Osteoblast (primary cell): ENCODE data around the gene ALPL. TPM values are rescaled to one million over a fixed set of nuclear protein-coding genes. Genes with fewer than 3 reads are reported as not detected.
A peak's percentile ranks its signal among the peaks of the same experiment; 100 is the strongest.

ENCODE experiments used
- DNase-seq: peaks from one replicate; pipeline ENCODE4 v3.0.0; 2011; ENCODE audit warnings: low spot score, mixed read lengths; ENCODE audit not compliant: insufficient read length; ENCODE audit errors: missing footprints
- H2AFZ ChIP-seq: 2 replicates; pipeline ENCODE4 v1.6.0; 2011; ENCODE audit warnings: mild to moderate bottlenecking, low read length
- H3K27ac ChIP-seq: 2 replicates; pipeline ENCODE4 v1.5.1; 2011; ENCODE audit warnings: mild to moderate bottlenecking, low read depth, low read length, moderate library complexity
- H3K27me3 ChIP-seq: 2 replicates; pipeline ENCODE4 v1.6.0; 2012; ENCODE audit warnings: mild to moderate bottlenecking, control low read depth, inconsistent platforms, low read length, moderate library complexity; ENCODE audit not compliant: insufficient read depth
- H3K36me3 ChIP-seq: 2 replicates; pipeline ENCODE4 v1.5.1; 2011; ENCODE audit warnings: mild to moderate bottlenecking, low read length, control low read depth, moderate library complexity; ENCODE audit not compliant: insufficient read depth
- H3K4me1 ChIP-seq: 2 replicates; pipeline ENCODE4 v1.5.1; 2011; ENCODE audit warnings: mild to moderate bottlenecking, low read length, control low read depth, moderate library complexity; ENCODE audit not compliant: insufficient read depth
- H3K4me2 ChIP-seq: 2 replicates; pipeline ENCODE4 v1.6.0; 2011; ENCODE audit warnings: mild to moderate bottlenecking, low read length; ENCODE audit not compliant: insufficient read depth
- H3K4me3 ChIP-seq: fragments of 200-600 bp; sonication (generic); 3 replicates; pipeline ENCODE4 v1.5.1; 2012; ENCODE audit warnings: mild to moderate bottlenecking, low read length, inconsistent platforms; ENCODE audit not compliant: insufficient read depth
- H3K79me2 ChIP-seq: 2 replicates; pipeline ENCODE4 v1.6.0; 2012; ENCODE audit warnings: mild to moderate bottlenecking, low read length, control low read depth, inconsistent platforms; ENCODE audit not compliant: insufficient read depth
- H3K9me3 ChIP-seq: 2 replicates; pipeline ENCODE4 v1.5.1; 2011; ENCODE audit warnings: low read depth, low read length, control low read depth
- H4K20me1 ChIP-seq: 2 replicates; pipeline ENCODE4 v1.6.0; 2012; ENCODE audit warnings: mild to moderate bottlenecking, low read length, control low read depth; ENCODE audit not compliant: insufficient read depth
- CTCF ChIP-seq: IDR thresholded peaks from 2 replicates; pipeline ENCODE4 v1.5.1; 2011; ENCODE audit warnings: mild to moderate bottlenecking, low read depth, low read length, moderate library complexity; ENCODE audit errors: extremely low read depth
- total RNA-seq: library from RNA; depleted of rRNA; stranded (reverse); fragments of >200 nt; gene quantifications from 2 replicates; pipeline ENCODE4 v1.2.3, GENCODE V29; 2012

Gene ALPL
- total RNA-seq, 1 donor = 8.0 TPM

- H3K27me3 ChIP-seq = peaks cover 33% of the 10 kb centered on the region
- H3K79me2 ChIP-seq = no peaks in the 10 kb centered on the region
- H2AFZ ChIP-seq = no peak overlapping the region
- no peak for TF ChIP-seq CTCF
- H3K9me3 ChIP-seq = no peaks in the 10 kb centered on the region
- peaks cover 41% of the 10 kb centered on the region for H3K4me1 ChIP-seq
- peak overlapping the region; percentile 84 for H3K27ac ChIP-seq
- no peaks in the 10 kb centered on the region for H3K36me3 ChIP-seq
- H3K4me2 ChIP-seq = peak overlapping the region; percentile 69
- peak; percentile 98 for DNase-seq
- H4K20me1 ChIP-seq = no peaks in the 10 kb centered on the region
- peak overlapping the region; percentile 2 for H3K4me3 ChIP-seq
Observed at GRCh38 chr1:21511579-21512522, 2.6 kb downstream of the ALPL start.

- Histone ChIP-seq H3K27me3 (peaks cover 20% of the 10 kb centered on the region), H2AFZ (no peak overlapping the region), H3K36me3 (no peaks in the 10 kb centered on the region), H3K4me1 (peaks cover 35% of the 10 kb centered on the region), H3K79me2 (no peaks in the 10 kb centered on the region), H3K4me2 (no peak overlapping the region), H3K4me3 (no peak overlapping the region), H3K27ac (no peak overlapping the region), H4K20me1 (peaks cover 3% of the 10 kb centered on the region), H3K9me3 (no peaks in the 10 kb centered on the region)
- DNase-seq = no peak
- TF ChIP-seq CTCF = no peak
Observed at GRCh38 chr1:21514245-21514644, 5.0 kb downstream of the ALPL start.

GRCh38 chr1:21517161-21517589 lies 8.0 kb downstream of the ALPL start:
- Histone ChIP-seq H3K4me1 (peaks cover 9% of the 10 kb centered on the region), H3K79me2 (no peaks in the 10 kb centered on the region), H3K4me2 (no peak overlapping the region), H4K20me1 (peaks cover 3% of the 10 kb centered on the region), H3K27me3 (peaks cover 12% of the 10 kb centered on the region), H2AFZ (no peak overlapping the region), H3K27ac (no peak overlapping the region), H3K36me3 (no peaks in the 10 kb centered on the region), H3K4me3 (no peak overlapping the region), H3K9me3 (no peaks in the 10 kb centered on the region)
- TF ChIP-seq CTCF = no peak
- no peak for DNase-seq
